Measurements from ENCODE around the gene CDS1.

CDS1 gene

DNA sequence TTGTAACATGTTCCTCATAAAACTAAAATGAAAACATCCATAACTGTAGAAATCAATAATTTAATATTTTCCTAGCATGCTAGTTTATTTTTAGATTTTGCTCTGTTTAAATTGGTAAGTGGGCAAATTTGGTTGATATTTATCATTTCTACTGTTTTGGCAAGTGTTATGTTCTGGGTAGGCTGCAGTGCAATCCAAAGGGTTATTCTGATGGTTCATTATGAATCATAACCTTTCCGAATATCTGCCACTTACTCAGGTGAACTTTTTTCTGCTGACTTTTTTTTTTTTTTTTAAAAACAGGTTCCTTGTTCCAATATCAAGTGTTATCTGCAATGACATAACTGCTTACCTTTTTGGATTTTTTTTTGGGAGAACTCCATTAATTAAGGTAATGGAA lies 52.0 kb downstream of the CDS1 start:
- no peak overlapping the region for H2AFZ ChIP-seq (ENCODE audit: low read length)
- H3K27me3 ChIP-seq (replicated peaks; ENCODE audit: insufficient read depth, low read length) = no peaks in the 10 kb centered on the region
- TF ChIP-seq EZH2 (optimal IDR thresholded peaks at IDR 0.05; ENCODE audit: low read depth, low read length) = no peak
- TF ChIP-seq, protein P1, sequence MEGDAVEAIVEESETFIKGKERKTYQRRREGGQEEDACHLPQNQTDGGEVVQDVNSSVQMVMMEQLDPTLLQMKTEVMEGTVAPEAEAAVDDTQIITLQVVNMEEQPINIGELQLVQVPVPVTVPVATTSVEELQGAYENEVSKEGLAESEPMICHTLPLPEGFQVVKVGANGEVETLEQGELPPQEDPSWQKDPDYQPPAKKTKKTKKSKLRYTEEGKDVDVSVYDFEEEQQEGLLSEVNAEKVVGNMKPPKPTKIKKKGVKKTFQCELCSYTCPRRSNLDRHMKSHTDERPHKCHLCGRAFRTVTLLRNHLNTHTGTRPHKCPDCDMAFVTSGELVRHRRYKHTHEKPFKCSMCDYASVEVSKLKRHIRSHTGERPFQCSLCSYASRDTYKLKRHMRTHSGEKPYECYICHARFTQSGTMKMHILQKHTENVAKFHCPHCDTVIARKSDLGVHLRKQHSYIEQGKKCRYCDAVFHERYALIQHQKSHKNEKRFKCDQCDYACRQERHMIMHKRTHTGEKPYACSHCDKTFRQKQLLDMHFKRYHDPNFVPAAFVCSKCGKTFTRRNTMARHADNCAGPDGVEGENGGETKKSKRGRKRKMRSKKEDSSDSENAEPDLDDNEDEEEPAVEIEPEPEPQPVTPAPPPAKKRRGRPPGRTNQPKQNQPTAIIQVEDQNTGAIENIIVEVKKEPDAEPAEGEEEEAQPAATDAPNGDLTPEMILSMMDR (IDR thresholded peaks at IDR 0.05; ENCODE audit: low read length) = no peak
- TF ChIP-seq EZH2phosphoT487 (IDR thresholded peaks at IDR 0.05; ENCODE audit: low read length) = no peak
- H3F3A ChIP-seq (ENCODE audit: insufficient read depth, low read length) = no peaks in the 10 kb centered on the region
- H3K27ac ChIP-seq (ENCODE audit: low read length) = no peak overlapping the region
- no peak overlapping the region for H3K4me2 ChIP-seq (ENCODE audit: low read depth, low read length)
- no peaks in the 10 kb centered on the region for H3K79me2 ChIP-seq (ENCODE audit: low read length)
- H3K9ac ChIP-seq (ENCODE audit: low read length) = no peak overlapping the region
- no peaks in the 10 kb centered on the region for H3K9me2 ChIP-seq (replicated peaks; ENCODE audit: insufficient read depth, low read length)
- H3K9me3 ChIP-seq (replicated peaks; ENCODE audit: insufficient read depth, low read length) = no peaks in the 10 kb centered on the region
- no peak overlapping the region for H3K4me3 ChIP-seq (ENCODE audit: low read length)
- no peaks in the 10 kb centered on the region for H4K20me1 ChIP-seq (ENCODE audit: insufficient read depth, low read length)
- H3K4me1 ChIP-seq (ENCODE audit: low read length) = peaks cover 10% of the 10 kb centered on the region
- no peaks in the 10 kb centered on the region for H3K36me3 ChIP-seq (replicated peaks; ENCODE audit: insufficient read depth, low read length)
- no peak for DNase-seq

- Histone ChIP-seq H3F3A (ENCODE audit: insufficient read depth, low read length) (no peaks in the 10 kb centered on the region), H2AFZ (ENCODE audit: low read length) (no peak overlapping the region), H3K4me1 (ENCODE audit: low read length) (peaks cover 10% of the 10 kb centered on the region), H3K27ac (ENCODE audit: low read length) (no peak overlapping the region), H4K20me1 (ENCODE audit: insufficient read depth, low read length) (no peaks in the 10 kb centered on the region), H3K9me2 (replicated peaks; ENCODE audit: insufficient read depth, low read length) (no peaks in the 10 kb centered on the region), H3K9me3 (replicated peaks; ENCODE audit: insufficient read depth, low read length) (no peaks in the 10 kb centered on the region), H3K9ac (ENCODE audit: low read length) (no peak overlapping the region), H3K79me2 (ENCODE audit: low read length) (no peaks in the 10 kb centered on the region), H3K4me3 (ENCODE audit: low read length) (no peak overlapping the region), H3K36me3 (replicated peaks; ENCODE audit: insufficient read depth, low read length) (no peaks in the 10 kb centered on the region), H3K27me3 (replicated peaks; ENCODE audit: insufficient read depth, low read length) (no peaks in the 10 kb centered on the region), H3K4me2 (ENCODE audit: low read depth, low read length) (no peak overlapping the region)
- TF ChIP-seq, protein P1 (IDR thresholded peaks at IDR 0.05; ENCODE audit: low read length) = no peak
- TF ChIP-seq EZH2 (optimal IDR thresholded peaks at IDR 0.05; ENCODE audit: low read depth, low read length) = no peak
- TF ChIP-seq EZH2phosphoT487 (IDR thresholded peaks at IDR 0.05; ENCODE audit: low read length) = no peak
- DNase-seq = no peak
Measured at GRCh38 chr4:84638092-84638491, 55.2 kb downstream of the CDS1 start.

DNA sequence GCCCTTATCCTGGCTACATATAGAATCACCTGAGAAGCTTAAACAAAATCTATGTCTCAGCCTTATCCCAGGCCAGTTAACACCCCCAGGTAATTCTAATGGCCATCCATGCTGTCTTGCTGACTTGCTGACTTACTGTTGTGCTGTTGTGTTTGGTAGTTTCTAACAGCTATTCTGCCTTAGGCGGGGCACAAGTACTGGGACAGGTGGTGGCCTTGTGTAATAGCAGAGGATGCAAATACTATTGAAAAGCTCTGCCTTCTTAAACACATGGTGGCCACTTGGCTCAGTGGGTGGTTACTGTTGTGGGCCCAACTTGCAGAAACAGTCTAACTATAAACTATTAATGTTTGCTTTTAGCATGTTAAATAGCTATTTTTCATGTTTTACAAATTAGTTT lies 56.2 kb downstream of the CDS1 start:
- TF ChIP-seq EZH2phosphoT487 (IDR thresholded peaks at IDR 0.05; ENCODE audit: low read length) = no peak
- TF ChIP-seq EZH2 (optimal IDR thresholded peaks at IDR 0.05; ENCODE audit: low read depth, low read length) = no peak
- TF ChIP-seq, protein P1 (IDR thresholded peaks at IDR 0.05; ENCODE audit: low read length) = no peak
- Histone ChIP-seq H3K9me3 (replicated peaks; ENCODE audit: insufficient read depth, low read length) (no peaks in the 10 kb centered on the region), H3K4me2 (ENCODE audit: low read depth, low read length) (peak overlapping the region; percentile 19)

More for the DNA sequence above, 56.2 kb downstream of the CDS1 start:
- H2AFZ ChIP-seq (ENCODE audit: low read length) = no peak overlapping the region
- H3K4me3 ChIP-seq (ENCODE audit: low read length) = no peak overlapping the region
- H3K27ac ChIP-seq (ENCODE audit: low read length) = peak overlapping the region; percentile 42; the same call in 1 of the 2 replicates
- peaks cover 10% of the 10 kb centered on the region for H3K4me1 ChIP-seq (ENCODE audit: low read length)
- no peaks in the 10 kb centered on the region for H3K36me3 ChIP-seq (replicated peaks; ENCODE audit: insufficient read depth, low read length)
- no peaks in the 10 kb centered on the region for H3K9me2 ChIP-seq (replicated peaks; ENCODE audit: insufficient read depth, low read length)
- no peak overlapping the region for H3K9ac ChIP-seq (ENCODE audit: low read length)
- peak; percentile 52 for DNase-seq
- no peaks in the 10 kb centered on the region for H3F3A ChIP-seq (ENCODE audit: insufficient read depth, low read length)
- no peaks in the 10 kb centered on the region for H3K79me2 ChIP-seq (ENCODE audit: low read length)
- no peaks in the 10 kb centered on the region for H3K27me3 ChIP-seq (replicated peaks; ENCODE audit: insufficient read depth, low read length)
- no peaks in the 10 kb centered on the region for H4K20me1 ChIP-seq (ENCODE audit: insufficient read depth, low read length)
